Measurements from ENCODE around the gene DAO. TPM values are rescaled to one million over a fixed set of nuclear protein-coding genes. Genes with fewer than 3 reads are reported as not detected.

Gene DAO
- total RNA-seq, 4 donors from 2014 or later = 2.5 TPM; not detected in 3

GRCh38 chr12:108928695-108929094 lies 48.8 kb downstream of the DAO start:
- no peak overlapping the region for H3K4me3 ChIP-seq
- ATAC-seq = no peak
- H3K27me3 ChIP-seq = no peaks in the 10 kb centered on the region
- H3K9me3 ChIP-seq = no peaks in the 10 kb centered on the region
- H3K4me1 ChIP-seq = no peaks in the 10 kb centered on the region
- no peak for TF ChIP-seq EP300 (IDR thresholded peaks at IDR 0.05)
- TF ChIP-seq CTCF (IDR thresholded peaks at IDR 0.05) = no peak
- TF ChIP-seq POLR2AphosphoS5 (IDR thresholded peaks at IDR 0.05) = no peak
- TF ChIP-seq POLR2A (IDR thresholded peaks at IDR 0.05) = no peak
- no peak overlapping the region for H3K27ac ChIP-seq
- H3K36me3 ChIP-seq = no peaks in the 10 kb centered on the region
- 58 to 87% methylated on average over 4 to 6 of the region's 8 CpGs for WGBS, 2 donors (ENCODE audit: low coverage in 1 of 2)

GRCh38 chr12:108930155-108930554 lies 50.3 kb downstream of the DAO start:
- TF ChIP-seq POLR2A (IDR thresholded peaks at IDR 0.05) (no peak), EP300 (IDR thresholded peaks at IDR 0.05) (no peak), POLR2AphosphoS5 (IDR thresholded peaks at IDR 0.05) (no peak), CTCF (IDR thresholded peaks at IDR 0.05) (no peak)
- ATAC-seq = no peak
- Histone ChIP-seq H3K4me3 (no peak overlapping the region), H3K27ac (no peak overlapping the region), H3K4me1 (no peaks in the 10 kb centered on the region), H3K9me3 (no peaks in the 10 kb centered on the region), H3K36me3 (no peaks in the 10 kb centered on the region), H3K27me3 (no peaks in the 10 kb centered on the region)
- WGBS, 2 donors (ENCODE audit: low coverage in 1 of 2) = 55 to 69% methylated on average over 4 to 5 of the region's 5 CpGs

- H3K36me3 ChIP-seq = no peaks in the 10 kb centered on the region
- no peak for ATAC-seq
- TF ChIP-seq EP300 (IDR thresholded peaks at IDR 0.05) = no peak
- TF ChIP-seq CTCF (IDR thresholded peaks at IDR 0.05) = no peak
- TF ChIP-seq POLR2AphosphoS5 (IDR thresholded peaks at IDR 0.05) = no peak
- no peak for TF ChIP-seq POLR2A (IDR thresholded peaks at IDR 0.05)
- WGBS, 2 donors (ENCODE audit: low coverage in 1 of 2) = 96 to 100% methylated on average over 2 to 3 of the region's 3 CpGs
- no peaks in the 10 kb centered on the region for H3K4me1 ChIP-seq
- no peak overlapping the region for H3K4me3 ChIP-seq
- H3K9me3 ChIP-seq = no peaks in the 10 kb centered on the region
- no peaks in the 10 kb centered on the region for H3K27me3 ChIP-seq
- H3K27ac ChIP-seq = no peak overlapping the region
Measured at GRCh38 chr12:108930756-108931155, 50.9 kb downstream of the DAO start.

GRCh38 chr12:108933949-108934348 lies 54.1 kb downstream of the DAO start:
- TF ChIP-seq POLR2AphosphoS5 (IDR thresholded peaks at IDR 0.05) = no peak
- TF ChIP-seq EP300 (IDR thresholded peaks at IDR 0.05) = no peak
- TF ChIP-seq CTCF (IDR thresholded peaks at IDR 0.05) = no peak
- no peak for TF ChIP-seq POLR2A (IDR thresholded peaks at IDR 0.05)
- no peak overlapping the region for H3K27ac ChIP-seq
- no peaks in the 10 kb centered on the region for H3K9me3 ChIP-seq
- WGBS, 2 donors (ENCODE audit: low coverage in 1 of 2) = 67 to 93% methylated on average over 1 to 3 of the region's 6 CpGs
- no peaks in the 10 kb centered on the region for H3K4me1 ChIP-seq
- peaks cover 8% of the 10 kb centered on the region for H3K27me3 ChIP-seq
- H3K36me3 ChIP-seq = no peaks in the 10 kb centered on the region
- no peak for ATAC-seq
- H3K4me3 ChIP-seq = no peak overlapping the region

- Histone ChIP-seq H3K4me3 (no peak overlapping the region), H3K27ac (no peak overlapping the region), H3K4me1 (no peaks in the 10 kb centered on the region), H3K36me3 (no peaks in the 10 kb centered on the region), H3K9me3 (no peaks in the 10 kb centered on the region), H3K27me3 (peaks cover 8% of the 10 kb centered on the region)
- no peak for ATAC-seq
- TF ChIP-seq EP300 (IDR thresholded peaks at IDR 0.05) = no peak
- TF ChIP-seq POLR2A (IDR thresholded peaks at IDR 0.05) = no peak
- no peak for TF ChIP-seq CTCF (IDR thresholded peaks at IDR 0.05)
- no peak for TF ChIP-seq POLR2AphosphoS5 (IDR thresholded peaks at IDR 0.05)
- 75 to 88% methylated on average over 4 to 7 of the region's 7 CpGs for WGBS, 2 donors (ENCODE audit: low coverage in 1 of 2)
Measured at GRCh38 chr12:108935159-108935763, 55.4 kb downstream of the DAO start.
